T-helper 1 cell treated with Interleukin-12 subunit alpha and Interleukin-12 subunit beta and Interleukin-4 antibody, amounts not matched to agents 30 ng/mL and 1 ng/mL, for 36 hours (primary cell): ENCODE data around the gene MOK. TPM values are rescaled to one million over a fixed set of nuclear protein-coding genes. Genes with fewer than 3 reads are reported as not detected.
"Not testable (repeated sequence)": the region's sequence is repeated elsewhere in the genome, so short reads cannot be mapped to it uniquely, and the experiment has no call there.

Source experiments
- intact Hi-C: fragments of 100-400 bp; cut with micrococcal nuclease; formaldehyde crosslinking; loops from one replicate; pipeline ENCODE4 v1.15.1; 2024
- total RNA-seq: library from RNA; stranded (reverse); gene quantifications from 2 replicates; pipeline ENCODE4 v1.2.3, GENCODE V29; 2022

Gene MOK
- total RNA-seq, 1 donor from 2014 or later, result 2.3 TPM

DNA sequence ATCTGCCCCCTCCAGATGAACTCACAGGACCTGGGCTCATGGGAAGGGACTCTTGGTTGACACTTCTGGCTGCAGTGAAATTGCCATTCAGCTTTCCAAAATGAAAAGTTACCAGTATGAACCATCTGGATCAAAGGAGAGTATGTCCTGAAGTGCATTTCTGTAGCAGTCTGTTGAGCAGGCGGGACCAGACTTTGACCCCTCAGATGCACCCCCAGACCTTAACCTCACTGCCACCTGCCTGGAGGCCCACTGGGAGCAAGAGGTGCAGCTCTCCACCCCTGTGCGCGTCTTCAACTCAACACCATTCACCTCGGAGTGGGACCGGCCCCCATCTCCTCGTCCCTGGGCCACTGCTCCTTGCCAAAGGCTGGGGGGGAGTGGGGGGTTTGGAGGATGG lies 55.0 kb downstream of the MOK start:
- intact Hi-C loops, result no loop called here

DNA sequence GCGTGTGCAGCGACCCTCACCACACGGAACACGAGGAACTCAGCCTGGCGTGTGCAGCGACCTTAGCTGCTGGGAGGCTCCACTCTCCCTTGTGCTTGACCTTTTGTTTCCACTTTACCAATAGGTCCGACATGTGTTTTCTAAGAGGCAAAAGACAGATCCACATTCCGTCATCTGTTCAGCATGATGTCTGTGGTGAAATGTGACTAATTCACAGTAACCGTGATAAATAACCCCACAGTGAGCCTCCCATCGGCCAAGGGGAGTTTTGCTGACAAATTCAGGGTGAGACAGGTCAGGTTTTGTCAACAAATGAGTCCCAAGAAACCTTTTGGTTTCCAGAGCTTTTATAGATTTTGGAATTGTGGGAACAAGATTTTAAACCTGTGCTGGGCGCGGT lies 55.9 kb downstream of the MOK start:
- intact Hi-C loops, result no loop called here

DNA sequence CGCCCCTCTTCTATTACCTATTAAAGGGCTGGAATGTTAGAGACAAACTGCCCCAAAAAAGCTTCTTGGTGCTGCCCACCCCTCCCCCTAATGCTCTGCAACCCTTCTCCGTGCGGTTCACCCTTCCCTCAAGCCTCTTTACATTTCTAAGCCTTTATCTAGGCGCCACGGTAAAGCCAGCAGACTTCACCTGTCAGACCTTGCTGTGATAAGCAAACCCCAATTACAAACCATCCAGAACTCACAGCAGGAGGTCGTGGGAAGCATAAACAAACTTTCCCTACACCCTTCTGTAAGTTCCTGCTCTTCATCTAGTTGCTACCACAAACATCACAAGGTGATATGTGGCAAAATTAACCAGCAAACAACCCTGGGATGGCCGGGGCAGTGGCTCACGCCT lies 56.8 kb downstream of the MOK start:
- intact Hi-C loops, result no loop called here

DNA sequence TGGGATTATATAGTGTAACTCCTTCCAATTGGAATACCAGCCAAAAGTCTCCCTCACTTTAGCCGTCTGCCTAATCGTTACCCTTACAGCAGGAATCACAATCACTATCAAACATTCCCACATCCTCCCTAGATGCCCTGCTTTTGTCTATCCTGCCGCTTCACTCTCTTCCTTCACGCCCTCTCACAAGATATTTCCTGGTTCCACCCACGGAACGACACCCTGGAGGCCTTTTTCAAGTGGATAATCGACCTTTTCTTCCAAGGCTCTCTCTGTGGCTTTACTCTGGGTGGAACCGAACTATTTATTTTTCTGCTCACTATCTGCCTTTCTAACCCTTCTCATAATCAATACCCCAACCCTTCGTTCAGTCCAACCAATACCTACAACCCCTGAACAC lies 58.9 kb downstream of the MOK start:
- intact Hi-C loops, result no loop called here

DNA sequence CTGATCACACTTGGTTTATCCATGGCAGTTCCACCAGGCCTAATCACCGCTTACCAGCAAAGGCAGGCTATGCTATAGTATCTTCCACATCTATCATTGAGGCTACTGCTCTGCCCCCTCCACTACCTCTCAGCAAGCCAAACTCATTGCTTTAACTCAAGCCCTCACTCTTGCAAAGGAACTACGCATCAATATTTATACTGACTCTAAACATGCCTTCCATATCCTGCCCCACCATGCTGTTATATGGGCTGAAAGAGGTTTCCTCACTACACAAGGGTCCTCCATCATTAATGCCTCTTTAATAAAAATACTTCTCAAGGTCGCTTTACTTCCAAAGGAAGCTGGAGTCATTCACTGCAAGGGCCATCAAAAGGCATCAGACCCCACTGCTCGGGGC lies 61.2 kb downstream of the MOK start:
- intact Hi-C loops, result not testable (repeated sequence)

DNA sequence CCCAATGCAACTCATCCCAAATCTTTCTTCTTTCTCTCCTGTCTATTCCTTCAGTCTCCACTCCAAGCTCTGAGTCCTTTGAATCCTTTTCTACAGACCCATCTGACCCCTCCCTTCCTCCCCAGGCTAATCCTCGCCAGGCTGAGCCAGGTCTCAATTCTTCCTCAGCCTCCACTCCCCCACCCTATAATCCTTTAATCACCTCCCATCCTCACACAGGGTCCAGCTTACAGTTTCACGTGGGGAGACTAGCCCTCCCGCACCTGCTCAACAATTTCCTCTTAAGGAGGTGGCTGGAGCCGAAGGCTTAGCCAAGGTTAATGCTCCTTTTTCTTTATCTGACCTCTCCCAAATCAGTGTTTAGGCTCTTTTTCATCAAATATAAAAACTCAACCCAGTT lies 63.8 kb downstream of the MOK start:
- intact Hi-C loops, result no loop called here

DNA sequence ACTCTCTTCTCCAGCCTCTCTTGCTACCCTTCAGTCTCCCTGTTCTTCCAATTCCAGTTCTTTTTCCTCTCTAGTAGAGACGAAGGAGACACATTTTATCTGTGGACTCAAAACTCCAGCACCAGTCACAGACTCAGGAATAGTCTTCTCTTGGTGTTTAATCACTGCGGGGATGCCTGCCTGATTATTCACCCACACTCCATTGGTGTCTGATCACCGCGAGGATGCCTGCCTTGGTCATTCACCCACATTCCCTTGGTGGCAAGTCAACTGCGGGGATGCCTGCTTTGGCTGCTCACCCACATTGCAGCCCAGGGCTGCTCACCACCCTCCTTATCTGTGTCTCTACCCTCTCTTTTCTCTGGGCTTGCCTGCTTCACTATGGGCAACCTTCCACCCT lies 64.5 kb downstream of the MOK start:
- intact Hi-C loops, result not testable (repeated sequence)

DNA sequence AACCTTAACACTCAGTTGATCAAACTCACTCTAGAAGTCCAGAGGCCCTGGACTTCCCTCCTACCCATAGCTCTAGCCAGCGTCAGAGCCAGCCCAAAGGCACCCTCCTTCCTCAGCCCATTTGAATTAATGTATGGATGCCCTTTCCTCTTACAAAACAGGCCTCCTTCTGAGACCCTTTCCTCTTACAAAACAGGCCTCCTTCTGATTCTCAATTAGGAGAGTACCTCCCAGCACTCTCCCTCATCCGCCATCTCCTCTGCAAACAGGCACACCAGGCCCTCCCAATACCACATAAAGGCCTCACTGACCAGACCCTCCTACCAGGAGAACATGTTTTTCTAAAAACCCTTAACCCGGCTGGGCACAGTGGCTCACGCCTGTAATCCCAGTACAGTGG lies 65.7 kb downstream of the MOK start:
- intact Hi-C loops, result no loop called here

DNA sequence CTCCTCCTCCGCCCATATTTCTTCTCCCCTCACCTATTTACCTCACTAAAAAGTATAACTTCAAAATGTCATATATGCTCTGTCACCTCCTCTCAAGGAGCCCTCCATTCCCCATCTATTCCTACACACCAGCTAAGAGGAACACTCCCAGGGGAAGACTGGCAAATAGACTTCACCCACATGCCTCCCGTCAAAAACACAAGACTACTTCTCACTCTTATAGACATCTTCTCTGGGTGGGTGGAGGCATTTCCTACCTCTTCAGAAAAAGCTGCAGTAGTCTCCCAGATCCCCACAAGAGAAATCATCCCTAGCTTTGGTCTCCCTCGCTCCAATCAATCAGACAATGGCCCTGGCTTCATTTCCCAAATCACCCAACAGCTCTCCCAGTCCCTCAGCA lies 66.2 kb downstream of the MOK start:
- intact Hi-C loops, result no loop called here

DNA sequence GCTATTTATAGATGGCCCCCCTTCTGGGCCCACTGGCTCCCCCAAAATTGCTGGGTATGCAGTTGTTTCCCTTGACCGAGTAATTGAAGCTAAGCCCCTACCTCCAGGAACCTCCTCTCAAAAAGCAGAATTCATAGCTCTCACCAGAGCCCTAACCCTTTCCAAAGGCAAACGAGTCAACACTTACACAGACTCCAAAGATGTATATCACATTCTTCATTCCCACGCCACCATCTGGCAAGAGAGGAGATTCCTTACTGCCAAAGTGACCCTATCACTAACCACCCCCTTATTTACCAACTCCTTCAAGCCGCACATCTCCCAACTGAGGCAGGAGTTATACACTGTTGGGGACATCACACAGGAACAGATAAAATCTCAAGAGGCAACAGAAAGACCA lies 66.8 kb downstream of the MOK start:
- intact Hi-C loops, result no loop called here

DNA sequence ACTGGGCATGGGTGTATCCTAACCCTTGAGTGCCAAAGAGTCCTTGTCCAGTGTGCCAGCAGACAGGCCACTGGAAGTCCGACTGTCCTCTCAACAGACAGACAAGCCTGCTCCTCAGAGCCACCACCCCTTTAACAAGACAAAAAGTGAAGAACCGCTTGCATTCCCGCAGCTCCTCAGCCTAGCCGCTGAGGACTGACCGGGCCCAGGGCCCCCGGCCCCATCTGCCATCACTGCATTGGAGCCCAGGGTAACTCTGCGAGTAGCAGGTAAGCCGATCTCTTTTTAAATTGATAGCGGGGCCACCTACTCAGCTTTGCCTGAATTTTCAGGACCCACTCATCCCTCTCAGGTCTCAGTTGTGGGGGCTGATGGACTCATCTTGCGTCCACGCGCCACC lies 68.9 kb downstream of the MOK start:
- intact Hi-C loops, result no loop called here

DNA sequence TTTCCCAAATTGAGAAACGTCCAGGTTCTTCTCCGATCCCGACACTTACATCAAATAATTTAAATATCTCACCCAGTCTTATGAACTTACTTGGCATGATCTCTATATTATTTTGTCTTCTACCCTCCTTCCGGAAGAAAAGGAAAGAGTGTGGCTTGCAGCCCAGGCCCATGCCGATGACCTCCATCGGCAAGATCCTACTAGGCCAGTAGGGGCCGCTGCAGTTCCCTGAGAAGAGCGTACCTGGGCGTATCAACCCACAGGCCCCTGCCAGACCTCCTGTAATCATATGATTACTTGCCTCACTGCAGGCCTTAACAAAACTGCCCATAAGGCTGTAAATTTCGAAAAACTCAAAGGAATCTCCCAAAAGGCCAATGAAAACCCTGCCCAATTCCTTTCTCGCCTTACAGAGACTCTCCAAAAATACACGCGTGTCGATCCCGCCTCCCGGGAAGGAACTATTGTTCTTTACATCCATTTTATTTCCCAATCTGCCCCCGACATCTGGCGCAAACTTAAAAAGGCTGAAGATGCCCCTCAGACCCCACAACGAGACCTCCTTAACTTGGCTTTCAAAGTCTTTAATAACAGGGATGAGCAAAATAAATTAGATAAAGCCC lies 69.6 kb downstream of the MOK start:
- intact Hi-C loops, result loop anchor here (1.0 to 2.0 kb wide), 4 partner anchors 69 to 281 kb away; partner anchors contain the start of genes MOK and ZNF839

DNA sequence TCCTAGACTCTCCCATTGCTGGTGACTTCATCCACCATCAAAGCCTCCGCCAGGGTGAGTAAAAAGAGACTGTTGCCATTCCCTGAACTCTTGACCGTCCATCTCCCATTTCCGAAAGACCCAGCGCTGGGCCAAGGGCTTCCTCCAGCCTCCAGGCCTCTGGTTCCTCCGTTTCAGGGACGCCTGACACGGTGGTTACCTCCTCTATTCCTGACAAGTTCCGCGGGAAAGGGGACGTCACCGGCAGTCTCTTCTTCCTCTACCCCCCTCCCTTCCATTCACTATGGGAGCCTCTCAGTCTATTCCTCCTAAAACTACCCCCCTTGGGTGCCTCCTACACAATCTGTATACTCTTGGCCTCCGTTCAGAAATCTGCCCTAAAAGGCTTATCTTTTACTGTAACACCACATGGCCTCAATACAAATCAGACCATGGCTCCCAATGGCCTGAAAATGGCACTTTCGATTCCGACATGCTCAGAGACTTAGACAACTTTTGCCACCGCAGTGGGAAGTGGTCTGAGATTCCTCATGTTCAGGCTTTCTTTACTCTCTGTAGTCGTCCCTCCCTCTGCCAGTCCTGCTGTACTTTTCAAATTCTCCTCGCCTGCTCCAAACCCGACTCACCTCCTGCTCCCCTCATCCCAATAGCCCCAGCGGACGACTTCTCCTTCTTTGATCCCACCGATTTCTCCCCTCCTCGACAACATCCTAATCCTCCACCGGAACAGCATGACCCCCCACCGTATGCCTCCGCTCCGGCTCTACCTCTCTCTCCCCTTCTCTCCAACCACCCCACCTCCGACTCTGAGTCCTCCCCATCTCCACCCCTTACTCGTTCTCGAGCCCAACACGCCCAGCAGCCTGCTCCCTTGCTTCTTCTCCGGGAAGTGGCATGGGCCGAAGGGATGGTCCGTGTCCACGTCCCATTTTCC lies 70.4 kb downstream of the MOK start:
- intact Hi-C loops, result loop anchor here (1.0 to 2.0 kb wide), 4 partner anchors 70 to 282 kb away; partner anchors contain the start of genes MOK and ZNF839

DNA sequence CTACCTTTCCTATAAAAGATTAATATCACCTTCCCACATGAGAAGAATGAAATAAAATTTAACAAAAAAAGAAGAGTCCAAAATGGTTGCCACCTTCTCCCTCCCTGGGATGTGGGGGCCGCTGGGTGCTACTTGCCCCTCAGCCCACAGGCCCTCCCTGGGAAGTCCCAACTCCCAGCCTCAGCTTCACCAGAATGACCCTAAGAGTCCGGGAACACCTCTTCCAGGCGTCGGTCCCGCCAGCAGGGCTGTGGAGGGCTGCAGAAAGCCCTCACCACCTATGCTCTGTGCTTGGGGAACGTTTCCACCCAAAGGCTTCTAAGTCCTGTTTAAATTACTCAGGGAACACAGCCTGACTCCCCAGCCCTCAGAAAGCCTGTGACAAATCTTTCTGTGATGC lies 71.9 kb downstream of the MOK start:
- intact Hi-C loops, result no loop called here

DNA sequence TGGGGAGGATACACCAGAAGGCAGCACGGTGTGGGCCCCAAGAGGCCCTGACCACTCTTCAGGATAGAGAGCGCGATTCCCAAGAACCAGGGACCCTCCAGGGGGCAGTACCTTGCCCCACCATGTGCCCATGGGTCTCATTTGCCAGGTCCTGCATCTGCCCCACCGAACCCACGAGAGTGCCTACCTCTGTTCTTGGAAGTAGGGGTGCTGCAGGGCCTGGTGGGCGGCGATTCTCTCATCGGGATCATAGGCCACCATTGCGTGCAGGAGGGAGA lies 72.7 kb downstream of the MOK start:
- intact Hi-C loops, result no loop called here

DNA sequence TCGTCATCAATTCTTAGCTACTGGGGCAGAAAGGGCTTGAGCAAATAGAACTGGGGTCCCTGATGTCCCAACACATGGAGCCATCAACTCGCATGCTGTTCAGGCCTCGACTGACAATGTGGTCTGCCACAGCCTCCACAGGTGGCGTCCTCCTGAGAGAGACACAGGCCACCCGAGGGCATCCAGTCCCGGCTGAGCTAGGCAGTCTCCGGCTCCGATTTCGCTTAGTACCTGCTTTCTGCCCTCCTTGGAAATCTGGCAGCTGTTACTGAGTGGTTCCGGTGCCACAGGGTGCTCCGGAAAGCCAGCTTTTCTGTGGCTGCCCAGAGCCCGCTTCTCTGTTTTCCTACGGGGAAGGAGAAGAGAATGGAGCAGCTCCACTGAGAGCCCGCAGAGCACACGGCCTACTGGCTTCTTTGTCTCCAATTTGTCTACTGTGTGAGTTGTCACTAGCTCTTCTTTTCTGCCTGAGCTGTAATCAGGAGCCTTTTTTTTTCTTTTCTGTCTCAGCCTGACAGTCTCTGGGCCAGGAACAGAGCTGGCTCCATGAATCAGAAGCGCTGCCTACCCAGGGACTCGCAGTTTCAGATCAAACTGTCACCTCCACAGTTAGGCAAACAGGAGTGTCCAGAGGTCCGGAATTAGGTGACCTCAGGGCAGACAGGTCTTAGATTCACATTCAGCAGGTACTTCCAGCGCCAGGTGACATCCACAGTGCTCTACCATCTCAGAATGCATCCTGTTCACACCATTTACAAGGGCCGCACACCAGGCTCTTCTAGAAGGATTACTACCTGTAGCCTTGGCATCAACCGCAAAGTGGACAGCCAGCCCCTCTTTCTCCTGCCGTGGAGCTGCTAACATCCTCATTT lies 73.3 kb downstream of the MOK start:
- intact Hi-C loops, result no loop called here

DNA sequence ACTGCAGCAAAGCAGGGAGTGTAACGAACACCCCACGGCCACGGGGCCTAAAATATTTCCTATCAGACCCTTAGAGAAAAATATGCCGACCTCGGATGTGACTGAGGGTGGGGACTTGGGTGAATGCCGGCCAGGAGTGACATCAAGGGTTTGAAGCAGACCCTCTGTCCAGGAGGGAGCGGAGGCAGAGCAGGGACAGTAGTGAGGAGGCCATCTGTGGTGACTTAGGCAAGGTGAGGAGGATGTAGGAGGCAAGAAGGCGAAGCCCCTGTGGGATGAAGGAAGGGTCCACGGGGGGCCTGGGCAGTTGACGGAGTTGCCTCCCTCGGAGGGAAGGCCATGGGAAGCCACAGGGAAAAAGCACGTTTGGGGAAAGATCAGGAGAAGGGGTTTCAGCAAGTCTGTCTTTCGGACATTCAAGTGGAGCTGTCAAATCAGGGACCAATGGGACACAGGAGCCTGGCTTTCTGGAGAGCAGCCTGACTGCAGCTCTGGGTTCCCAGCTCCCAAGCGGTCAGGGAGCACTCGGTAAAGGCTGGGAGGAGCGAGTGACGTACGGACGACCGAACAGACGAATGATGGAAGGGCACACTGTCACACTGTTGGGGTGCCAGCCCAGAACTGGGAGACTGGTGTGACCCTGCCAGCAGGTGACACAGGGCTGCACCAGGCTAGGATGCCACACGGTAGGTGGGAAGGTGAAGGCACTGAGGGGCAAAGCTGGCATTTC lies 74.3 kb downstream of the MOK start:
- intact Hi-C loops, result no loop called here

DNA sequence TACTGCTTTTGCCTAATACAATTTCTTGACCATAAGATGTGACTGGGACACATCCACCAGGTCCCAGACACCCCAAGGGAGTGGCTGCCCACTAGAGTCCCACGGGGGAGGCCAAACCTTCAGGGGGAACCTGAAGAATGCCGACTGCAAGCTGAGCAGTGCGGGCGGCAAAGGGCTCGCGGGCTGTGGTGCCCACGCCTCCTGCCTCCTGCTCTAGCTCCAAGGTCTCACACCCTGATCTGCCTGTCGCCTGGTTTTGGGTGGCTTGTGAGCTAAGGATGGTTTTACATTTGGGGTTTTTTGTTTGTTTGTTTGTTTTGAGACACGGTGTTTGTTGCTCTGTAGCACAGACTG lies 75.2 kb downstream of the MOK start:
- intact Hi-C loops, result no loop called here

DNA sequence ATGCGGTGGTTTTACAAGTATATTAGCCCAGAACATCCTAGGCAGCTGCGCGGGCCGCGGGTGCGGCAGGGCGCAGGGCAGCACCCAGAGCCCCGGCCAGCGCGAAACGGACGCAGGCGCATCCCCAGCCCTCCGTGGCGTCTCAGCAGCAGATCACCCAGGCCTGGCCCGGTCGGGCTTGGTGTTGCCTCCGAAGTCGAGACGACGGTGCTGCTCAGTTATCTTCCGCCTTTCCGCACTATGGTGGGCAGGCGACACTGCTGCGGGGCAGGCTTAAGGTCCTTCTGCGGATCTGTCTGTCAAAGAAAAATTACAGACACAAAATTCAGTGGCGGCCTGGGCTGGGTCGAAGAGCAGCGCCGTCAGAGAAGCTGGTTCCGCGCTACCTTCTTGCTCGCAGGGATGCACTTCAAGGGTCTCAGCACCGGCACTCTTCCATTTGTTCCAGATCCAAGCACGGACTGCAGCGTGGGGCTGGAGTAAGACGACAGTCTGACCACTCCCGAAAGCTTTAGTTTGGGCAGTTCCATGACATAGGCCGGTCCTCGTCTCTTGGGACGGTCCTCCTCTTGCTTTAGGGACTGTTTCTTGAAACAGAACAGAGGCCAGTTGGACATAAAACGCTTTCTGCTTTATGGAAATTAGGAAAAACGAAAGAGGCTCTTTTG lies 75.8 kb downstream of the MOK start:
- intact Hi-C loops, result no loop called here

DNA sequence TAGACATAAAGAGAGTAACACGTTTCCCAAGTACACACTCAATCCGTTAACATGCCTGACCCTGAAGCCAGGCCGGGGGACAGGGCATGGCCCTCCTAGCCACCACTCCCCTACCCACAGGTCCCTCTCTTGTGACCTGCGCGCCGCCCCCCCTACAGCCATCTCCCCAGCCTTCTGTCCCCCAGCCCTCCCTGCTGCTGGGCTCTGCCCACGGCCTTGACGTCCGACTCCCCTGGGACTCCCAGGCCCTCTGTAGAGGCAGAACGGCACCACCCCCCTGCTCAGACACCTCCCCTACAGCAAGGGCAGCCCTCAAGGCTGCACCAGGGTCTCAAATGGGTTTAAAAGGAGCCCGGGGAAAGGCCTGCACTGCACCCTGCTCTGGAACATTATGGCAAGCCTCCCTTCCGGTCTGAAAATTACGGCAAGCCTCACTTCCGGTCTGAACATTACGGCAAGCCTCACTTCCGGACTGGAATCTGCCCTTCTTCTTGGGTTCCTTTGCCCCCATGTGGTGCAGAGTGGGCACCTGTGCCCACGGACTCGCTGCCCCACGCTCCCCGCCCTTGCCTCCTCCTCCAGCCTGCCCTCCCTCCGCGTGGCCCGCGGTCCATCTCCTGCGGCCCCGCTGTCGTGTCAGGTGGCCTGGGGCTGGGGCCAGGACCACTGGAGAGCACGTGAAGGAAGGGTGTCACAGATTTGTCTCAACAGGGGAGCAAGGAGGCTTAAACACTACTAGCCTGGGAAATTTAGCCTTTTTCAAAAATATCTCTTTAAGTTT lies 77.6 kb downstream of the MOK start:
- intact Hi-C loops, result no loop called here
